Measurements from ENCODE around the gene C1QTNF9B.

DNA sequence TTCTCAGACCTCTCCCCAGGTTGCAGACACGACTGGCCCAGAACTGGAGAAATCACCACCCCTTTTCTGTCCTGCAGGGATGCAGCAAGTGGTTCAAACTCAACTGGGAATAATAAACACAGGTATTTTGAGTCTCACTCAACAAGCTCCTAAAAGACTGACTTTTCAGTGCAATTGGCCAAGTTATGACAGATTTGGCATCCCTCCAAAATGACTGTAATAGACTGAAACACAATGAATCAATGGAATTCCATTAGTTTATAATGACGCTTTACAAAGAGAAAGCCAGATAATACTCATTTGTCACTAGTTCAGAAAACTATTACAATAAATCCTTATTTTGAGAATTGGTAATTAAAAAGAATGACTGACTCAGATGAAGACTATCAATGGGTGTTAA, 46.2 kb downstream of the C1QTNF9B start:
- TF ChIP-seq, protein P1, sequence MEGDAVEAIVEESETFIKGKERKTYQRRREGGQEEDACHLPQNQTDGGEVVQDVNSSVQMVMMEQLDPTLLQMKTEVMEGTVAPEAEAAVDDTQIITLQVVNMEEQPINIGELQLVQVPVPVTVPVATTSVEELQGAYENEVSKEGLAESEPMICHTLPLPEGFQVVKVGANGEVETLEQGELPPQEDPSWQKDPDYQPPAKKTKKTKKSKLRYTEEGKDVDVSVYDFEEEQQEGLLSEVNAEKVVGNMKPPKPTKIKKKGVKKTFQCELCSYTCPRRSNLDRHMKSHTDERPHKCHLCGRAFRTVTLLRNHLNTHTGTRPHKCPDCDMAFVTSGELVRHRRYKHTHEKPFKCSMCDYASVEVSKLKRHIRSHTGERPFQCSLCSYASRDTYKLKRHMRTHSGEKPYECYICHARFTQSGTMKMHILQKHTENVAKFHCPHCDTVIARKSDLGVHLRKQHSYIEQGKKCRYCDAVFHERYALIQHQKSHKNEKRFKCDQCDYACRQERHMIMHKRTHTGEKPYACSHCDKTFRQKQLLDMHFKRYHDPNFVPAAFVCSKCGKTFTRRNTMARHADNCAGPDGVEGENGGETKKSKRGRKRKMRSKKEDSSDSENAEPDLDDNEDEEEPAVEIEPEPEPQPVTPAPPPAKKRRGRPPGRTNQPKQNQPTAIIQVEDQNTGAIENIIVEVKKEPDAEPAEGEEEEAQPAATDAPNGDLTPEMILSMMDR (IDR thresholded peaks at IDR 0.05; ENCODE audit: low read depth, low read length, missing input control), result no peak
- TF ChIP-seq FOXA1 (IDR thresholded peaks at IDR 0.05), result no peak
- TF ChIP-seq JUND (IDR thresholded peaks at IDR 0.05), result no peak
- TF ChIP-seq FOXA2 (IDR thresholded peaks at IDR 0.05), result no peak
- no peak for TF ChIP-seq RAD21 (IDR thresholded peaks at IDR 0.05)
- TF ChIP-seq REST (IDR thresholded peaks at IDR 0.05), result no peak
- no peak for TF ChIP-seq RXRA (IDR thresholded peaks at IDR 0.05)
- TF ChIP-seq TAF1 (conservative IDR thresholded peaks at IDR 0.05), result no peak

Data from liver (tissue), 3 donors.